Activated naive CD8-positive, alpha-beta T cell treated with anti-CD3 and anti-CD28 coated beads, Interleukin-2, amount 50 U/mL, for 24 hours (primary cell): Measurements from ENCODE around the gene P3H2.

Source experiments
- ATAC-seq: fragments of 150-1000 bp; cut with Tn5 transposase; one replicate; pipeline ENCODE4 v1.10.0; 2021
- DNase-seq: peaks from one replicate; pipeline ENCODE4 v3.0.0; 2021
- H3K27ac Mint-ChIP-seq: one replicate; pipeline ENCODE4 v1.8.0; 2021; ENCODE audit warnings: mild to moderate bottlenecking, mixed read lengths
- H3K27me3 Mint-ChIP-seq: one replicate; pipeline ENCODE4 v1.8.0; 2021; ENCODE audit warnings: mixed read lengths
- H3K36me3 Mint-ChIP-seq: one replicate; pipeline ENCODE4 v1.8.0; 2021; ENCODE audit warnings: low read depth, mixed read lengths
- H3K4me1 Mint-ChIP-seq: one replicate; pipeline ENCODE4 v1.8.0; 2021; ENCODE audit warnings: mixed read lengths
- H3K4me3 Mint-ChIP-seq: one replicate; pipeline ENCODE4 v1.8.0; 2021; ENCODE audit warnings: mild to moderate bottlenecking, moderate library complexity, mixed read lengths
- H3K9me3 Mint-ChIP-seq: one replicate; pipeline ENCODE4 v1.8.0; 2021; ENCODE audit warnings: mixed read lengths

P3H2 gene

DNA sequence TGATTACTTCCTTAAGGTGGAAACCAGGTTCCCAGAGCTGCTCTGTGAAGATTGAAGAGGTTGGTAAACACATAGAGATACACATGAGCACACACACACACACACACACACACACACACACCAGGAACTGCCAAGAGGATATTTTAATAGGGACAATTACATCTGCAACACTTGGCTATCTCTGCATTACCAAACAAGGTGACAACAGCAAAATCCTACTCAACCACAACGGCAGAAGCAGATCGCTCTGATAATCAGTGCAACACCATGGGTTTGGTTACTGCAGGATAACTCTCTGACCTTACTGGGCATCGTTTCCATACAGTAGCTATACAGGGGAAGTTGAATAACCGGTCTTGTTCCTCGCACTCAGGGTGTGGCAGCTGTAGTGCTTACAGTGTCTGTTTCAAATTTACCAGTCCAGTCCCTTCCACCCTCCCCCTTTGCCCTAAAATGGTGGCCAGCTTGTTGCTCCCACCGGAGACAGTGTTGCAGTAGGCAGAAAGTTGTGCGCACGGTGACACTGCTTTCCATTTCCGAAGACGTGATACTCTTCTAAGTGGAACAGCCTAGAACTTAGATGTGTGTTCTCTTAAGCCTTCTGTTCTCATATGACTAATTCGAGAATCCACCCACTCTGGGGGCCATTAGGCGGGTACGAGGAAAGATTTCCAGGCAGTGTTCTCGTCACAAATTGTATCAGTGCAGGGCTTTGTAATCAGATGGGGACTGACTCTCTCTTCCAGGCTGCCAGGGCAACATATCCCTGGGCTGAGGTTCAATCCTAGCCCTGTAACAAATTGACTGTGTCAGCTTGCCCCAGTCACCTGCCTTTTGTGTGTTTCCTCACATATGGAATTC lies 176.2 kb downstream of the P3H2 start:
- ATAC-seq (no peak), DNase-seq (no peak)
- Mint-ChIP-seq H3K4me3 (no peak overlapping the region), H3K27me3 (peaks cover 7% of the 10 kb centered on the region), H3K4me1 (peaks cover 13% of the 10 kb centered on the region), H3K36me3 (no peaks in the 10 kb centered on the region), H3K27ac (no peak overlapping the region), H3K9me3 (no peaks in the 10 kb centered on the region)

DNA sequence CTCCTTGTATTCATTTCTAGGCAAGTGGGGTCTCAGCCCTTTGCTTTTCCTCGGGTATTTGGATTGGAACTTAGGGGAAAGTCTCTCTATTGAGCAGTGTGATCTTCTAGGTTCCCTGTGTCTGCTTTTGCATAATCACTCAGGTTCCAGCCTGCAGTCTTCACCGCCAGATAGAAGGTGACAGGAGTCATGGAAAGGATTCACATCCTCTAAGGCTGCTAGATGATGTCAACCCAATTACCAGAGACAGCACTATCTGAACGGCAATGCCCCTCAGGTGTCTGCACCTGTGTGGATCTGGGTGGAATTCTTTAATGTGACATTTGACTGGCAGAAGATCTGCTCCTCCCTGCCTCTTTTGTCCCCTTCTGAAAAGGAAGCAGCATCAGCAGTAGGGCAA lies 177.7 kb downstream of the P3H2 start:
- Mint-ChIP-seq H3K4me1 (peaks cover 11% of the 10 kb centered on the region), H3K4me3 (no peak overlapping the region), H3K36me3 (no peaks in the 10 kb centered on the region), H3K27ac (no peak overlapping the region), H3K9me3 (no peaks in the 10 kb centered on the region), H3K27me3 (peaks cover 7% of the 10 kb centered on the region)
- DNase-seq (no peak), ATAC-seq (no peak)

DNA sequence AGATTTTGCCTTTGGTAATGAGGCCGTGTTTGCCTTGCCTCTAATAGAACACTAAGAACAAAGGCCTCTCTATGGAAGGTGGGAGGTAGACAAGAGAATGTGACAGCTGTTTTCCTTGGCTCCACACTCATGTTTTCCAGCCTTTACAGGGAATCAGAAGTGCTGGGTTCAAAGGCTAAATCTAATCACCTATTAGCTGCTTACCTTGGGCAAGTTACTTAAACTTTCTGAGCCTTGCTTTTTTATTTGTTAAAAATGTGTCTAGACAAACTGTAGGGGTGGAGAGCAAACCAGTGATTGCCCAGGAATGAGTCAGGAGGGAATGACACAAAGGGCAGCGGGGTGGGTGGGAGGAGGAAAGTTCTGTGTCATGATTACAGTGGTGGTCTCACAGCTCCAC lies 179.0 kb downstream of the P3H2 start:
- H3K27me3 Mint-ChIP-seq, result peaks cover 2% of the 10 kb centered on the region
- H3K4me3 Mint-ChIP-seq, result no peak overlapping the region
- H3K4me1 Mint-ChIP-seq, result peaks cover 11% of the 10 kb centered on the region
- DNase-seq (peak; percentile 21), ATAC-seq (peak; percentile 79)
- H3K9me3 Mint-ChIP-seq, result no peaks in the 10 kb centered on the region
- no peaks in the 10 kb centered on the region for H3K36me3 Mint-ChIP-seq
- no peak overlapping the region for H3K27ac Mint-ChIP-seq

DNA sequence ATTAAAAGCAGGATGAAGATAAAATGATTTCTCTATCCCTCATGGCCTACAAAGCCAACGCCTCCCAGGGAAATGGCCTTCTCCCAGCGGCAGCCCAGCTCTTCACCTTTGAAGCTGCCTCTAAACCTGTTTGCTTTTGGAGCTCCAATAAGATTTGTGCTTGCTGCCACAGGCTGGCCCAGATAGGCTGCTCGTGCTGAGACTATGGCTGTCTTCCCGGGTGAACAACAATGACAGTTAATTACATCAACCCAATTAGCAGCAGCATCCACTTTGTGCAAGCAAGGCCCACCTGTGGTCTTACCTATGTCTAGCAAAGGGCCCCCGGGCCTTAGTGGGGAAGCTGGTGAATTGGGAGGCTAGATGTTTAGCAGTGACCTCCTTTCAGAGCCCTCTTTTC lies 179.6 kb downstream of the P3H2 start:
- no peaks in the 10 kb centered on the region for H3K9me3 Mint-ChIP-seq
- no peak overlapping the region for H3K4me3 Mint-ChIP-seq
- no peak for ATAC-seq
- DNase-seq, result no peak
- peaks cover 11% of the 10 kb centered on the region for H3K4me1 Mint-ChIP-seq
- H3K27me3 Mint-ChIP-seq, result peaks cover 2% of the 10 kb centered on the region
- no peaks in the 10 kb centered on the region for H3K36me3 Mint-ChIP-seq
- no peak overlapping the region for H3K27ac Mint-ChIP-seq

DNA sequence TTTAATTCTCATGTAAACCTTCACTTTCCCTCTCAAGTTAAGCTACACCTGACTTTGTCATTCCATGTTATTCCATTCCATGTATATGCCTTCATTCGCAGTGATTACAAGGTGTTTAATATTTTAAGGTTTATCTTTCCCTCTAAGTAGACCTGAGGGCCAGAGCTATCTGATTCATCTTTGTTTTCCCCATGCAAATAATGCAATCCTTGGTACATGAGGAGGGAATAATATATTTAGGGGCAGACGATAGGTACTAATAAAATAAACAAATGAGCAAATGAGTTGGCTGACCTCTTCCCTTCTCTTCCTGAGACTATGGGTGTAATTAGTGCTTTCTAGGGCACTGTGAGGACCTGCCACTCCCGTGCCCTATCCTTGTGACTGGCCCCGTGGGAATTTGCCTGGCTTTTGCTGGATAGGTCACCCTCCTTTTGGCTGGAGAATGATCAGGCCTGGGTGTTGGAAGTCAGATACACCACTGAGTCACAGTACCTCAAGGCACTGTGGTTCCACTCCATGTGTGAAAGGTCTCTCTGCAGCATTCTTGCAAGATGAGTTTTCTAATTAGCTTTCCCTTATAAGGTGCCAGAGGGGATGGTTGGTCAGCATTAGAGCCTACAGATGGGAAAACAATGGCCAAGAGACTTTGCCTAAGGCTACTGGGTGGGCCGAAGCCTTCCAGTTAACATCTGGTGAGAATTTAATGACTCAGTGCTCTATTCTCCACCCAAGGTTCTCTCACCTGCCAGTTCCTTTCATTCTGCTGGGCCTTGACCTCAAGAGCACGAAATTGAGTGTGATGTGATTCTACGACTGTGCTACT lies 183.2 kb downstream of the P3H2 start:
- peaks cover 1% of the 10 kb centered on the region for H3K27me3 Mint-ChIP-seq
- DNase-seq (no peak), ATAC-seq (no peak)
- H3K9me3 Mint-ChIP-seq, result no peaks in the 10 kb centered on the region
- peaks cover 8% of the 10 kb centered on the region for H3K4me1 Mint-ChIP-seq
- H3K27ac Mint-ChIP-seq, result no peak overlapping the region
- no peaks in the 10 kb centered on the region for H3K36me3 Mint-ChIP-seq
- H3K4me3 Mint-ChIP-seq, result no peak overlapping the region

DNA sequence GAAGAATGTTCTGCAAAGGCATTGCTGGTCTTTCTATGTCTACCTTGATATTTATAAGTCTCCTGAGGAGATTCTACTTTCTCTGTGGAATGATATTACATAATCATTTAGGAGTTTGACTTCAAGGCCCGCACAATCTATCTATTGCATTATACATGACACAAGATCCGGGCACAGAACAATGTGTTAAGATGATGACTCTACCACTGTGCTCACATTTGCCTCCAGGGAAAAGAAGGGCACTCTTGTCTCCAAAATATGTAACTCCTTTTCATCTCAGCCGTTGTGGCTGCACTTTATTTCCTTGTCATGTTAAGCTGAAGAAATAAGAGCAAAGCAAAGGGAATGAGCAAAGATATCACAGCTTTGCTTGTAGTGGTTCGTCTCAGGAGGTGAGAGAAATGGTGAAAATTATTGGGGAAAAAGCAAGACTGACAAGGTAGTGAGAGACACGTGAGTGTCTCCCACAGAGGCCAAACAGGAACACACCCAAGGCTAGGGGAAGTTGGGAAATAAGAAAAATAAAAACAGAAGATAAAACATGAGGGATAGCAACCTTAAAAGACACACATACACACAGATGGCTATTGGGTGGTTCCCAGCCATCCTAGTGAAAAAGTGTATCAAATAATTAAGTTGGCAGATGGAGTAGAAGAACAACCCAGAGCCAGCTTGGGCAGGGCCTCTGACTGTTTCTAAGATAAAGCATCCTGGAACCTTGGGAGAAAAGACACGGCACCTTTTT lies 184.3 kb downstream of the P3H2 start:
- DNase-seq (no peak), ATAC-seq (no peak)
- Mint-ChIP-seq H3K27ac (no peak overlapping the region), H3K36me3 (no peaks in the 10 kb centered on the region), H3K9me3 (no peaks in the 10 kb centered on the region), H3K4me1 (peaks cover 1% of the 10 kb centered on the region), H3K27me3 (peaks cover 7% of the 10 kb centered on the region), H3K4me3 (no peak overlapping the region)

DNA sequence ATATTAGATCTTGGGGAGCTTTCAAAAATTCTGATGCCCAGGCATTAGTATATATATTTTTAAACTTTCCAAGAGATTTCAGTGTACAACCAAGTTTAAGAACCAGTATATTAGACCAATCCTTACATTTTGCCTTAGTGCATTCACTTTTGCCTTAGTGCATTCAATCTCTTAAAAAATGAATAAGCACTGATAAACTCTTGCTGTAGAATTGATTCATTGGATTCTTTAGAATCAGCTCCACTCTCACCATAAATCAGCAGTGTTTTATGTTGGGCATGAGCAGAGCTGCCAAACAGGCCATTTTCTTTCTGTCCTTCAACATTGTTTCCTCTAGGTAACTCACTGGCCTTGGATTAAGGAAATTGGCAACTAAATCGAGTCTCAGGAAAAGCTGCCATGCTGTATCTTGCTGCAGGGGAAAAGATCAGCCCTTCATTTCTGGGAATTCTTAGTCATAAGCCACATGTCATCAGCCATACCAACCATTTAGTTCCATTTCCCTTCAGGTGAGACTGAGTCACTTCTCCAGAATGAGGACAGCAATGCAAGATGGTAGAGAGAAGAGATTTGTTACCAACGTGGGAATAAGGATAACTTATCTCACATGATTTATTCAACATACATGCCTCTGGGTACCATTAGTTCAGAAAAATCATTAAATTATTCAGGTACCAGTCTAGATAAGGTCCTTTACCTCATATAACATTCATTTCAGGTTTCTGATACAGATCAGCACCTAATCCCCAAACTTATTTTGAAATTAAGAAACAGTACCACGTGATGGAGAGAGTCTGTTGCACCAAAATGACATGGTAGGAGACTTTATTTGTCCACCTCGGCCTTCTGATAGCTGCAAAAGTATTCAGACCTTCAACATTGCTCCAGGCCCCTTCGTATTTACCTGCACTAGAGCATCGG lies 192.5 kb downstream of the P3H2 start:
- Mint-ChIP-seq H3K27ac (peak overlapping the region; percentile 68), H3K4me1 (peaks cover 23% of the 10 kb centered on the region), H3K27me3 (peaks cover 7% of the 10 kb centered on the region), H3K9me3 (peaks cover 5% of the 10 kb centered on the region), H3K4me3 (peak overlapping the region; percentile 36), H3K36me3 (peaks cover 3% of the 10 kb centered on the region)
- ATAC-seq (peak; percentile 92), DNase-seq (no peak)

DNA sequence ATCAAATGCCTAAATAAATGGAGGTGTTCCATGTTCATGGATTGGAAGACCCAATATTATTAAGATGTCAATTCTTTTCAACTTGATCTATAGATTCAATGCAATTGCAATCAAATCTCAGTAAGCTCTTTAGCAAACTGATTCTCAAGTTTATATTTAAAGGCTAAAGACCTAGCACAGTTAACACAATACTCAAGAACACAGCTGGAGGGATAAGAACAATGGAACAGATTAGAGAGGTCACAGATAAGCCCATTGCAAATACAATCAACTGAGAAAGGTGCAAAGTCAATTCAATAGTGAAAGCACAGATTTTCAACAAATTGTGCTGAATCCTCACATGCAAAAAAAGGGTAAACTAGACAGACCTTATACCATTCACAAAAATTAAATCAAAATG lies 198.9 kb downstream of the P3H2 start:
- ATAC-seq (no peak), DNase-seq (no peak)
- no peaks in the 10 kb centered on the region for H3K36me3 Mint-ChIP-seq
- H3K27ac Mint-ChIP-seq, result no peak overlapping the region
- H3K4me3 Mint-ChIP-seq, result no peak overlapping the region
- H3K27me3 Mint-ChIP-seq, result peaks cover 5% of the 10 kb centered on the region
- H3K4me1 Mint-ChIP-seq, result no peaks in the 10 kb centered on the region
- no peaks in the 10 kb centered on the region for H3K9me3 Mint-ChIP-seq

DNA sequence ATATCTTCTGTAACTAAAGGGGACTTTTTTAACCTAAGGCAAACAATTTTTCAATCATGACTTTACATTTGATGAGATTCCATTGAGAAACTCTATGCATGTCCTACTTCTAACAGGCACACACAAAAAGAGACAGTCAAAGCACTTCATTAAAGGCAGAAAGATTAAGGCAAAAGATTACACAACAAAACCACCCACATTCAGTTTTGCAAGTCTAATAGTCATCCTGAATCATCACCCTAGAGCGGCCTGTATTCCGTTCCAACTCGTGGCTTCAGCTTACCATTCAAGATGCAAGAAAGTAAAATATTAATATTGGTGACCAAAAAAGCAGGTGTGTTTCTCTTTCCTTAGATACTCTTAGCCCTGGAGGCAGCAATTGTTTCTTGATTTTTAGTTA lies 205.9 kb downstream of the P3H2 start:
- ATAC-seq (no peak), DNase-seq (no peak)
- Mint-ChIP-seq H3K36me3 (no peaks in the 10 kb centered on the region), H3K27me3 (peaks cover 13% of the 10 kb centered on the region), H3K27ac (no peak overlapping the region), H3K4me3 (no peak overlapping the region), H3K4me1 (no peaks in the 10 kb centered on the region), H3K9me3 (no peaks in the 10 kb centered on the region)

DNA sequence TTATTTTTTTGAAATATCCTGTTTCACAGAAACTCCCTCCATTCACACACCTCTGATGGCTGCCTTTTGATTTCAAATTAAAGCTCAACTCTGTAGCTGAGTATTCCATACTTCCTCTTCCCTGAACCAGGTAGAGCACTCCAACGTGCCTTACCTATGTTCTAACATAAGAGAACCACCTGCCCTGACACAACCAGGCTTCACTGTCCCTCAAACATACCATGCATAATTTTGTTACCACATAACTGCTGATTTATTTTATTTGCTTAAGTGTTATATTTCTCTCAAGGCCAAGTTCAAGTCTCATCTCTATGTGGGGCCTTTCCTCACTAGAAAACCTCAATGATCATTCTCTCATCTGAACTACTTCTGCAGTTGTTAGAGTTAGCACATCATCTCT lies 209.7 kb downstream of the P3H2 start:
- DNase-seq (no peak), ATAC-seq (no peak)
- Mint-ChIP-seq H3K27ac (no peak overlapping the region), H3K36me3 (no peaks in the 10 kb centered on the region), H3K27me3 (peaks cover 12% of the 10 kb centered on the region), H3K4me3 (no peak overlapping the region), H3K4me1 (no peaks in the 10 kb centered on the region), H3K9me3 (no peaks in the 10 kb centered on the region)

DNA sequence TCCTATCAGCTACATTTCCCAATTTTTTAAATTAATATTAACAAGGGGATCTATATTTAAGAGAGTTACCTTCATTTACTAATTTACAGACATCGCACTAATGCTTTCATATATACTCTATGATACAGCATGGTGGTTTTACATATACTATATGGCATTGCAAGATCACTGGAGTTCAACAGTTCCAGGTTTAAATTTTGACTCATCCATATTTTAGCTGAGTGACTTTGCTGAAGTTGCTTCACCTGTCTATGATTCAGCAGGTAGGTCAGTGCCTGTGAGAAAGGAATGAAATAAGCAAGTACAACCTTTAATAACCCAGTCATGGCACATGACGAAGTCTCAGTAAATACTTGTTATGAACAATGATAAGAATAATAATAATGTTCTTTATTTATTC lies 211.1 kb downstream of the P3H2 start:
- Mint-ChIP-seq H3K9me3 (no peaks in the 10 kb centered on the region), H3K4me3 (no peak overlapping the region)
- no peak for ATAC-seq

DNA sequence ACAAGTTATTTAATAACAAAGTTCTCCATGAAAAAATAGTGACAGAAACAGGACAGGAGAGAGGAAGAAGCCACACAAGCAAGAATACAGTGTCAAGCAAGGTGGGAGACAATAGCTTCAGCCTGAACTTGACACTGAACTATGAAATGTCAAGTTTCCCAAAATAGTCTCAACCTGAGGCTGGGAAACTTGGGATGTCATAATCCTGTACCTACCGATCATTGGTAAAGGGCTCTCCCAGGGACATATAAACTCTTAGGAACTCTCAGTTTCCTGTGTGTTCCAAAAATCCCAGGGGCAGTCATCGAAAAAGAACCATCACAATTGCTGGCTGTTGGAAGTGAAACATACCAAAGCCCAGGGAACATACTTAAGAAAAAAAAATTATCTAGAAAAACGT lies 211.6 kb downstream of the P3H2 start:
- H3K36me3 Mint-ChIP-seq, result no peaks in the 10 kb centered on the region
- no peak for ATAC-seq
- H3K27ac Mint-ChIP-seq, result no peak overlapping the region
- no peak overlapping the region for H3K4me3 Mint-ChIP-seq
- no peaks in the 10 kb centered on the region for H3K4me1 Mint-ChIP-seq
- peaks cover 9% of the 10 kb centered on the region for H3K27me3 Mint-ChIP-seq
- H3K9me3 Mint-ChIP-seq, result no peaks in the 10 kb centered on the region
- DNase-seq, result no peak

More for the DNA sequence above, 211.1 kb downstream of the P3H2 start:
- Mint-ChIP-seq H3K36me3 (no peaks in the 10 kb centered on the region), H3K27ac (no peak overlapping the region), H3K27me3 (peaks cover 9% of the 10 kb centered on the region), H3K4me1 (no peaks in the 10 kb centered on the region)
- no peak for DNase-seq

DNA sequence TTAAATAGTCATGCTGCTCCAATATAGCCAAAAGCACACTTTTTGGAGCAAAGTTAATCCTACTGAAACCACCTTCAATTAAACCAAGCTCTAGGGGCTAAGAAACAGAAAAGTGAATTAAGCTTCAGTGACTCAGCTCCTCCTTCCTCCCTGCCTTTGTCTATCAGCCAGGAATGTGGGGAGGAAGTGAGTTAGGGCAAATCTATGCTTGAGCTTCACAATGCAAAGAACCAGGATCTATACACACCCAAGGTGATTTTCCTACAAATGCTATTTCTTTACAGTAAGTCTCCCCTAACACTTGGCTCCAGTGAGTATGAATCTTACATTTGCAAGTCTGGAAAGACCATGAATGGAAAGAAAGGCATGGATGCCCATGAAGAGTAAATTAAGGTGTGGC lies 212.1 kb downstream of the P3H2 start:
- no peak overlapping the region for H3K4me3 Mint-ChIP-seq
- no peaks in the 10 kb centered on the region for H3K4me1 Mint-ChIP-seq
- H3K36me3 Mint-ChIP-seq, result no peaks in the 10 kb centered on the region
- no peak overlapping the region for H3K27ac Mint-ChIP-seq
- ATAC-seq, result no peak
- DNase-seq, result no peak
- H3K27me3 Mint-ChIP-seq, result peaks cover 5% of the 10 kb centered on the region
- no peaks in the 10 kb centered on the region for H3K9me3 Mint-ChIP-seq

DNA sequence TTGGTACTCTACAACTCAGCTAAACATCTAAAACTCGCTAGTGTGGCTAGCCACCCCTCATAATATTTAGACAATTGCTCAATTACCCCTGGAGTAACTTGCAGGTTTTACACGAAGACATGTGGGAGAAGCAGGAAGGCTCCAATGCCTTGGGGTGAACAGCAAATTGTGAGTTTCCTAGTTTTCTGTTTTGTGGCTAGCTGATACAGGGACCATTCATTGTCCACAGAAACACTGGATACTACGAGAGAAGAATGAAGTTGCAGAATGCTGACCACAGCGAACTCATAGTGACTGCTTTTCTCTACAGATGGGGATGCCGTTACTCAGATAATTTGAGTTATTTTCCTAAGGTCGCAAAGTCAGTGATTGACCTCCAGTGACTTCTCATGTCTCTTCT lies 212.9 kb downstream of the P3H2 start:
- no peaks in the 10 kb centered on the region for H3K9me3 Mint-ChIP-seq
- H3K27me3 Mint-ChIP-seq, result peaks cover 4% of the 10 kb centered on the region
- ATAC-seq (no peak), DNase-seq (no peak)
- no peak overlapping the region for H3K4me3 Mint-ChIP-seq
- H3K4me1 Mint-ChIP-seq, result no peaks in the 10 kb centered on the region
- H3K36me3 Mint-ChIP-seq, result no peaks in the 10 kb centered on the region
- H3K27ac Mint-ChIP-seq, result no peak overlapping the region
